ENCODE data around the gene FGF2.

Gene FGF2

DNA sequence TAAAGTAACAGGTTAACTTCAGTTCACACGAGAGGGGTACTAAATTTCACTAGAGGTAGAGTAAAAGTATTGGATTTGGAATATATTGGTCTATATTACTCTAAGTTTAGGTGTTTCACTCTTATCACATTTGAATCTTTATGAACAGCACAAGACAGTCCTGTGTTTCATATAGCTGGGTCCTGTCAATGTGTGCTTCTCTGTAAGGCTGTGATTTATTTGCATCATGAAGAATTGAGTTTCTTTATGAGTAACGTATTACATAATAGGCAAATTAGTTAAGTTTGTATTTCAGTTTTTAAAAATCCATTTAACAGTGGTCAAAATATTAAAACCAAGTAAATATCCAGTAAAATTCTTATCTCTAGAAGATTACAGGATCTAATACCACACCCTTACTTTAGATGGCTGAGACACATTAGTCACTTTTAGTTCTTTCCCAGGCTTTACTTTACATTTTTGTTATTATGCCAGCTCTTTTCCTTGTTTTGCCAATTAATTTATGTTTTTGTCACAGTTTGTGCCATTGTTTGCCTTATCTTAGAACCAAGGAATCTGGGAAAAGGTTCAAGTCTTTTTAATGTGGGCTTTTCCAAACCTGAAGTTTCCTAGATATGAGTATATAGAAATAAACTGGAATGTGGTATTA, 63.6 kb downstream of the FGF2 start:
- DNase-seq (ENCODE audit: low read depth in 2 of 2, low spot score in 1 of 2), result no peak

DNA sequence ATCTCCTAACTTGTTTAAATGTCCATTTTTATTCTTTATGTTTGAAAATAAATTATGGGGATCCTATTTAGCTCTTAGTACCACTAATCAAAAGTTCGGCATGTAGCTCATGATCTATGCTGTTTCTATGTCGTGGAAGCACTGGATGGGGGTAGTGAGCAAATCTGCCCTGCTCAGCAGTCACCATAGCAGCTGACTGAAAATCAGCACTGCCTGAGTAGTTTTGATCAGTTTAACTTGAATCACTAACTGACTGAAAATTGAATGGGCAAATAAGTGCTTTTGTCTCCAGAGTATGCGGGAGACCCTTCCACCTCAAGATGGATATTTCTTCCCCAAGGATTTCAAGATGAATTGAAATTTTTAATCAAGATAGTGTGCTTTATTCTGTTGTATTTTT, 68.2 kb downstream of the FGF2 start:
- DNase-seq (ENCODE audit: low read depth in 2 of 2, low spot score in 1 of 2), result no peak

- DNase-seq (ENCODE audit: low read depth in 2 of 2, low spot score in 1 of 2), result no peak
Observed at GRCh38 chr4:122895336-122895995, 68.8 kb downstream of the FGF2 start.

DNA sequence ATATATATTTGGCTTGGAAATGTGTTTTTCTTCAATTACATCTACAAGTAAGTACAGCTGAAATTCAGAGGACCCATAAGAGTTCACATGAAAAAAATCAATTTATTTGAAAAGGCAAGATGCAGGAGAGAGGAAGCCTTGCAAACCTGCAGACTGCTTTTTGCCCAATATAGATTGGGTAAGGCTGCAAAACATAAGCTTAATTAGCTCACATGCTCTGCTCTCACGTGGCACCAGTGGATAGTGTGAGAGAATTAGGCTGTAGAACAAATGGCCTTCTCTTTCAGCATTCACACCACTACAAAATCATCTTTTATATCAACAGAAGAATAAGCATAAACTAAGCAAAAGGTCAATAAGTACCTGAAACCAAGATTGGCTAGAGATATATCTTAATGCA, 69.6 kb downstream of the FGF2 start:
- DNase-seq (ENCODE audit: low read depth in 2 of 2, low spot score in 1 of 2), result no peak

GRCh38 chr4:122898370-122899150, 71.9 kb downstream of the FGF2 start:
- no peak for DNase-seq (ENCODE audit: low read depth in 2 of 2, low spot score in 1 of 2)

GRCh38 chr4:122899682-122900081, 73.1 kb downstream of the FGF2 start:
- no peak for DNase-seq (ENCODE audit: low read depth in 2 of 2, low spot score in 1 of 2)

DNA sequence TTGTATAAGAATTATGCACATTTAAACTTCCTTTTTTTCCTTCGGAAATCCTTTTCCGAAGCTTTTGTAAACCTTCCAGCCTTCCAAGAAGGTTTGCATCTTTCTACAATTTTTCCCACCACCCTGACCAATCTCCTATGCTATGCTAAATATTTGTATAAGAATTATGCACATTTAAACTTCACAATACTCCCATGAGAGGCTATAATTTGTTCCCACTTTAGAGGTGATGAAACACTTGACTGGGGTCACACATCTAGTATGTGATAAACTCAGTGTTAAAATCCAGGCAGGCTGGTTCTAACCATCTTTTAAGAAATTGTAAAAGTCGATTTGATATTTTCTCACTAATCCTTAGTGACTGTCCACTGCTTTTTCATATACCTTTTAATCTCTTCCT, 73.7 kb downstream of the FGF2 start:
- no peak for DNase-seq (ENCODE audit: low read depth in 2 of 2, low spot score in 1 of 2)

GRCh38 chr4:122901247-122902010, 74.8 kb downstream of the FGF2 start:
- DNase-seq (ENCODE audit: low read depth in 2 of 2, low spot score in 1 of 2), result no peak

DNA sequence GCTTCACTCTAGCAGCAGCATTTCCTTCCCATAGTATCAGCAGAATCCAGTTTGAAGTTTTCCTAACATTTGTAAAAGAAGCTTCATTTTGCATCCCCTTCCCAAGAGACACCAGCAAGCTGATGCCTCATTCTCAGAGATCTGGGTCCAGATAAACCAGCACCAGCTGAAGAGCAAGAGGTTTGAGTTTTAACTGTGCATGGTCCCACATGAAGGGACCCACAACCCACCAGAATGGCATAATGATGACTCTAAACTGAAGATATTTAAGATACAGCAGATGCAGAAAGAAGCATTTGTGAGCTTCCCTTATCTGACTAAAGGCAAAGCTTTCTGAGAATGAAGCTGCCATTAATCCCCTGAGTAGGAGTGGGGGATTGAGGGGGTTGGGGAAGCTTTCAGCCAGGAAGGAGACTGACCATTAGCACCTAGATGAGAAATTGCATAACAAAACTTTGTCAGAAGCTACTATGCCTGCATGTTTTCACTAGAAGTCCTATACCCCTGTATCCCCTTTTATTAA, 77.2 kb downstream of the FGF2 start:
- DNase-seq (ENCODE audit: low read depth in 2 of 2, low spot score in 1 of 2), result no peak

DNA sequence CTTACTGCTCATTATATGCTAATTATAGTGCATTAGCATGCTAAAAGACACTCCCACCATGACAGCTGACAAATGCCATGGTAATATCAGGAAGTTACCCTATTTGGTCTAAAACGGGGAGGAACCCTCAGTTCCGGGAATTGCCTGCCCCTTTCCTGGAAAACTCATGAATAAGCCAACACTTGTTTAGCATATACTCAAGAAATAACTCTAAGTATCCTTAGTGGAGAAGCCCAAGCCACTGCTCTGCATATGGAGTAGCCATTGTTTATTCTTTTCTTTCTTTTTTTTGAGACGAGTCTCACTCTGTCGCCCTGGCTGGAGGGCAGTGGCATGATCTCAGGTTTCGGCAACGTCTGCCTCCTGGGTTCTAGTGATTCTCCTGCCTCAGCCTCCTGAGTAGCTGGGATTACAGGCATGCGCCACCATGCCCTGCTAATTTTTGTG, 80.3 kb downstream of the FGF2 start:
- DNase-seq (ENCODE audit: low read depth in 2 of 2, low spot score in 1 of 2), result no peak

GRCh38 chr4:122908223-122908622, 81.6 kb downstream of the FGF2 start:
- DNase-seq (ENCODE audit: low read depth in 2 of 2, low spot score in 1 of 2), result no peak

DNA sequence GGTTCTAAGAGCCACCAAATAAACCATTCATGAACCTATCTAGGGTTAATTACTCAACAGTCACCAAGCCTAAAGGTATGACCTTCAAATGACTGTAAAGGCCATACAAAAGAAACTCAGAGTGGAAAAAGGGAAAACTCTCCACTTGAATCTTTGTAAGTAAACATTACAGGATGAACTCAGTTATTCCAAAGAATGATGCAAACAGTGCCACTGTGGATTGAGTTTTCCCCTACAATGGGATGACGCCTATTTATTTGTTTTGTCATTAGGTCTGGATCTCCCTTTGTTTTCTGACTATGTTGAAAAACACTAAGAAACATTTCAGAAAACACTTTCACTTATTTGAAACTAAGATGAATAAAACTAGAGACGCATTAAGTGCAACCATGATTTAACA, 83.1 kb downstream of the FGF2 start:
- DNase-seq (ENCODE audit: low read depth in 2 of 2, low spot score in 1 of 2), result no peak

- DNase-seq (ENCODE audit: low read depth in 2 of 2, low spot score in 1 of 2), result no peak
Observed at GRCh38 chr4:122911588-122911987, 85.0 kb downstream of the FGF2 start.

- DNase-seq (ENCODE audit: low read depth in 2 of 2, low spot score in 1 of 2), result no peak
Observed at GRCh38 chr4:122912810-122913575, 86.4 kb downstream of the FGF2 start.

DNA sequence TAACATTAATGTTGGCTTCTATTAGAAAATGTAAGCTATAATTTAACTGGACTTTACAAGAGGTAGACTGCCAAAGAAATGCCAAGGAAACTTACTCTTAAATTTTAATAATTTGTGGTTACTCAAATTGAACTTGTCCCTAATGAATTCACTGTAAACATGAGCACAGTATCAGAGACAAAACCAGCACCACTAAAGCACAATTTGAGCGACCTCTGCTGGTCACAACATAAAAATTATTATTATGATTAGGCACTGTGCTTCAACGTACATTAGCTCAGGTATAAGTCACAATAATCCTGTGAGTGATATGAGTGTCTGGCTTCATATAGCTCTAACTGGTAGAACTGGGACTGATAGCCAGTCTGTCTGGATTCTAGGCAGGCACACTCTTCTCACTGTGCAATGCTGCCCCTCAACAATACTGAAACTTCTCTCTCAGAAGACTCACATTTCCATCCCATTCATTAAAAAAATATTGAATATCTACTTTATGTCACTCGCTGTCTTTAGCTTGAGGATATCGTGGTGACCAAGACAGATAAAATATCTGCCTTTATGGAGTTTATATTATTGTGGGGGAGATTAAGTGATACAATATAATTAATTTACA, 87.8 kb downstream of the FGF2 start:
- DNase-seq (ENCODE audit: low read depth in 2 of 2, low spot score in 1 of 2), result no peak

DNA sequence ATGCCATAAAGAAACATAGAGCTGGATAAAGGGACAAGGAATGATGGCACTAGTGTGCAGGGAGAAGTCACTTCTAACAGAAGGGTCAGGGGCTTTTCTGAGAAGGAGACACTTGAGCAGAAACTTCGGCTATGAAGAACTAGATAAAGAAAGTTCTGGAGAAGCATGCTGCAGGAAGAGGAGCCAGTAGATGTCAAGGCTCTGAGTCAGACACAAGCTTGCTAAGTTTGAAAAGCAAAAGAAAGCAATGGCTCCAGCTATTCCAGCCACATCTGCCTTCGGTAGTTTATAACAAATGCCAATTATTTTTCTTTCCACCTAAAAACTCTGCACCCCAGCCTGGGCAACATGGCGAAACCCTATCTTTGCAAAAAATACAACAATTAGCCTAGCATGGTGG, 88.3 kb downstream of the FGF2 start:
- no peak for DNase-seq (ENCODE audit: low read depth in 2 of 2, low spot score in 1 of 2)

DNA sequence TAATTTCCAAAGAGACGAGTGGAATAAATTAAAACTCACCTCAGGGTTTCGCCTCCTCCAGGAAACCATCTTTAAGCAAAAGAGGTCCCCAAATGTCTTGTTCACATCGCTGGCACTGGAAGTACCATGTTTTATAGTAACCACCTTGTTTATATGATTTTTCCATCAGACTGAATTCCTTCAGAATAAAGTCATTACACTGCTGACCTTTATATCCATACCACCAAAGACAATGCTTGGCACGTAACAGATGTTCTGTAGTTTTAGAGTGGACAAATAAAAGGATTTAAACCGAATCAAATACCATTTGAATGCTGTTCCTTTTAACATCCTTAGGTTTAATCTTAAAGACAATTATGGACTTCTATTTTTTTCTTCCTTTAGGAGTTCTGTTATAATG, 91.1 kb downstream of the FGF2 start:
- DNase-seq (ENCODE audit: low read depth in 2 of 2, low spot score in 1 of 2), result no peak

DNA sequence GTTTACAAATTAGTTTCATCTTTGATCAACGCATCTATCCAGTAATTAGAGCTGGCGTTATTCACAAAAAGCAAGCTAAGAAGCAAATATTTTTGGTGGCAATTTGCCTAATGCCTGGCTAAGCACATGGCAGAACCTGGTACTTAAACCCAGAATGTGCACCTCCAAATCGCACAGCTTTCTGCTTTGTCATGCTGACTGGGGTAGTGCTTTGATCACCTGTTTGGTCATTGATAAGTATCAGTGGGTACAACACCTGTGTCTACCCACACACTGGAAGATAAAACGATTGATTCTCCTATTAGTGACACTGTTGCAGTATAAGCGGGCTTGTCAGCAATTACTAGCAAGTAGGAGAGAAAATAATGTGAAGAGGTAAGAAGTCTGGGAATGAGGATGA, 93.8 kb downstream of the FGF2 start:
- DNase-seq (ENCODE audit: low read depth in 2 of 2, low spot score in 1 of 2), result no peak

- DNase-seq (ENCODE audit: low read depth in 2 of 2, low spot score in 1 of 2), result no peak
Observed at GRCh38 chr4:122921300-122921699, 94.7 kb downstream of the FGF2 start.

Data from stimulated activated CD8-positive, alpha-beta memory T cell treated with anti-CD3 and anti-CD28 coated beads, Interleukin-4, amount 100 ng/mL, for 4 hours (primary cell).